RPMI8226 (cell line): Measurements from ENCODE around the gene CYP2U1.

Experiments used
- DNase-seq: peaks from one replicate; pipeline ENCODE4 v3.0.0-alpha.2; 2015

CYP2U1 gene

GRCh38 chr4:107987916-107988762, 56.8 kb downstream of the CYP2U1 start:
- no peak for DNase-seq

- no peak for DNase-seq
Measured at GRCh38 chr4:107988763-107989035, 57.4 kb downstream of the CYP2U1 start.

GRCh38 chr4:107989162-107989536, 57.8 kb downstream of the CYP2U1 start:
- no peak for DNase-seq

DNA sequence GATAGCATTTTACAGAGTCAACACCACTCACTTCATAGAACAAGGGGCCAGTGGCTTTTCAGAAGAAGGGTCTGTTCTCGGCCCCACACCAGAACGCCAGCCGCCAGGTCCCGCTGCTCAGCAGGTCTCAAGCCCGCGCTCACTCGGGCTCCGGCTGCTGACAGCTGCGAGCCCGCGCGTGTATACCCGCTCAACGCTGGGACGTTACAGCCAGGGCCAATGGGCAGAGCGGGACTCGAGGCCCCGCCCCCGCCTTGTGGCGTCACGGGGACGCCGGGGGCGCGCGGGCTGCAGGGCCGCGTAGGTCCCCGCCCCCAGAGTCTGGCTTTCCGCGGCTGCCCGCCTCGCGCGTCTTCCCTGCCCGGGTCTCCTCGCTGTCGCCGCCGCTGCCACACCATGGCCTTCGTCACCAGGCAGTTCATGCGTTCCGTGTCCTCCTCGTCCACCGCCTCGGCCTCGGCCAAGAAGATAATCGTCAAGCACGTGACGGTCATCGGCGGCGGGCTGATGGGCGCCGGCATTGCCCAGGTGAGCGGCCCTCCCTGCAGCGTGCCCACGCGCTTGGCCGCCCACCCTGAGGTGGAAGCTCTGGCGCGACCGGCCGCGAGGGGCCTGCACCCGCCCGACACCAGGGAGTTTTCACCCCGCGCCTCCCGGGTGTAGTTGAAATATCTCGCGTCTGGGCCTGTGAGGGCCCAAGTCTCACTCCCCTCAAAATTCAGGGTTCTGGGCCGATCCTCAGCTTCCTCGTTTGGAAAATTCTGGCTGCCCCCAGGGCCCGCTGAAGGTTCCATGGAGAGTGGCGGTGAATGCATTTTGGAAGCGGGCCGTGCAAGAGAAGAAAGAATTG, 58.4 kb downstream of the CYP2U1 start, which contains the start of gene HADH:
TSS of gene HADH (plus strand) at position 353 of the 850 bp plus-strand sequence. CDS start at position 397, 44 bp downstream.
- DNase-seq: peak; percentile 94

DNA sequence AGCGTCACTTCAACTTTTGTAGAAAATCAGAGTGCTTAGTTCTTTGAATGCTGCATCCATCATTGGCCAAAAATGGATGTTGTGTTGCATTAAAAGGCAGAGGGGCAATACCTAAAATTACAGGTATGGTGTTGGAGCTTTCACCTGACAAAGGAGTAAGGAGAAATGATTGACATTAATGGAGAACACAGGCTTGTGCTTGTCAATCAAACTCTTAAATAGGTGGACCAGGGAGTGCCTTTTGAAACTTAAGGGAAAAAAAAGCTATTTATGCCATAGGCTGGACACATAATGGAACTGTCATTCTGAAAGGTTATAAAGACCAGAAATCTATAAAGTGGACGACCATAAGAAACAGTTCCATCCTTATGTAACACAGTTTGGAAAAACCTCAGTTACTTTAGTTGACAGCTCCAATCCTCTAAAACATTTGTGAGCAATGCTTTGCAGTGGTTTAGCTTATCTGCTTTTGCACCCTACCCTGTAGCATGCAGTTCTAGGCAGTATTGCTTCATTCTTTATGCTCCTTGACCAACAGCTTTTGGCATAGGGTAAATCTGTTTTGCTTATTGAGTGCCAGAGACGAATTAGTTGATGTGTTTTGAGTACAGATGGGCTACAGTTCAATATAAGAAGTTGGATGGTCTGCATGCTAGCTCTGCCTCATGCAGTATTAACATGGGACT, 60.7 kb downstream of the CYP2U1 start:
- DNase-seq: no peak

DNA sequence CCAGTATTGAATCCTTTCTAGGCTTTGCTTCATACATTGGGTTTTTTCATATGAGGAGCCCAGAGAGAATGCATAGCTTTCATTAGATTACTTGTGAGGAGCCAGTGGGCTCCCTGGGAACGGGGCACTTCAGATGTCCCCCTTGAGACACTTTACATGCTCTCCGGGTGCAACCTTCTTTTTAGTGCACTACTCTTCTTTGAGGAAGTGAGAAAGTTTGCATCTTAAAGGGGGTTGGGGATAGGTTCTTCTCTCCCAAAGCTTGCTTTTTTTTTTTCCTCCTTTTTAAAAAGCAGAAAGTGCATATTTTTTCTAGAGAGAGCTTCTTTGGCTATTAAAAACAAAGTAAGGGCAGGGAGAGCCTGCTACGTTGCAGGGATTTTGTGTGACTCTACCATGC, 62.6 kb downstream of the CYP2U1 start:
- peak; percentile 33 for DNase-seq

- no peak for DNase-seq
Measured at GRCh38 chr4:107994894-107995293, 63.5 kb downstream of the CYP2U1 start.

DNA sequence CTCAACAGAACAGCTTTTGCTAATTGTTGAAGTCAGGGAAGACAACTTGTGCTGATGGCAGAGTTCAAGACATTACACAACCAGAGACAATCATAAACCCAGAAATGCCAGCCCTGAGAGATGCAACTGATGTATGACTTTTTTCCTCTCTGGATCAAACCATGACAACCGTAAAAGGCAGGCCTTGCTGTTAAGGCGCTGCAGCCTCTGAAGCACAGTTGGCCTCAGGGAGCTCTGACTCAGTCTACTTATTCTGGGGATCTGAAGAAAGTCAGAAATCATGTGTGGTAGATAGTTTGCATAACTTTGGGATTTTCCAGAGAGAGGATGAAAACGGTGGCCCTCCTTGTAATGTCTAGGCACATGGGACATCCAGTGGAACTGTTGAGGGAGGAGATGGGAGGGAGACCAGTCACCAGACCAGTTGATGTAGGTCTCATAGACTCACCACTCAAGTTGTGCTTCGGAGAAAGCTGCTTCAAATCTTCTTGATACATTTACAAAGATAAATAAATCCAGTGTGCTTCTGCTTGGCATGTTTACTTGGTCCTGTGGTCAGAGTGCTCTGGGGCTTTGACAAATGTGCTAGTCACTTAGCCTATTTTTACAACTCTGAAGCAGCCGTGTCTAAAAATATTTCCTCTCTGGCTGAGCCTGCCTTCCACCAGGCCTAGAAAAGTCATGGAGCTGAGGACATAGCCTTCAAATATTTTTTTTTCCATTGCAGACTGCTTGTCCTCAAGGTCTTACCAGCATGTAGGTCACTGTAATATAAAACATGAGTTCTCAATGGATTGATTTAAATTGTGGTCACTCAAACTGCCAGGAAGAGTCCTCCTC, 65.8 kb downstream of the CYP2U1 start:
- no peak for DNase-seq

DNA sequence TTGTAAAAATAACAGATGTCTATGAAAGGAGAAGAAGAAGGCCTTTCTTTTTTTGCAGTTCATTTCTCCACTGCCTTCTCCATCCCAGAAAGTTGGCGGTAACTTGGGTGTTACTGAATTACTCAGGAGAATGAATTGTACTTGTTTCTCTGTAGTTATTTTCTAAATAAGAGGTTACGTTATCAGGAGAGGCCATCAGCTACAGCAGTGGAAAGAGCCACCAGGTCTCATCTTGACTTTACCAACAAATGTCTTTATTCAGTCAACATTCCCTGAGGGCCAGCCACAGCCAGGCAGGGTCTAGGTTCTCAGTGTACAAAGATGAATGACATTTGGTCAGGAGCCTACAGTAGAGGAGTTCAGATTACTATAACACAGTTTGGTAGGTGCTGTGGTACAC, 66.4 kb downstream of the CYP2U1 start:
- DNase-seq: no peak

DNA sequence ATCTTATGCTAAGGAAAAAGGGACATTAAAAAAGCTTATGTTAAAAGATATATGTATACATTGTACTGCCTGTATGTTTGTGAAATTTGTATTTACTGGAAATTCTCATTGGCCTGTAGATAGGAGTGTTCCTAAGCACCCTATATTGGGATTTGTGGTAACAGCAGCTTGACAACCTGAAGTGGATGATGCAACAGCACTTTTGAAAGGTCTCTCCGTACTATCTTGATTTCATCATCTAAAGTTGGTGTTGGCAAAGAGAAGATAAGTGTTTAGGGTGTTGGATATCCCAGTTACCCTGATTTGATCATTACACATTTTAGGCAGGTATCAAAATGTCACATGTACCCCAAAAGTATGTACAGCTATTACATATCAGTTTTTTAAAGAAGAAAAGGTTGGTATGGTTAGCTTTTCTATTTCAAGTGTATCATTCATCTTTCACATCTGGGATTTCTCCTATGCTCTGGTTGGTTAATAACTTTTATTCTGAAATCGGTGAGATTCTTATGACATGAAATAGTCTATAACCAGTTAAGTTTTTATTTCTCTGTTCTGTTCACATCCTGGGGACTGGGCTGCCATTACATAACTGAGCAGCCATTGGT, 68.7 kb downstream of the CYP2U1 start:
- no peak for DNase-seq

GRCh38 chr4:108001540-108002135, 70.3 kb downstream of the CYP2U1 start:
- no peak for DNase-seq
